OCI-LY3 (cell line): ENCODE results near the gene PGP.

Experiments used
- EZH2phosphoT487 ChIP-seq: fragments of 200-600 bp; shearing (Covaris generic); IDR thresholded peaks from 2 replicates; pipeline ENCODE4 v1.6.1; 2018; ENCODE audit warnings: antibody characterized with exemption, mixed run types, low read depth
- TF ChIP-seq, protein P1 (sequence below): fragments of 200-600, 300-600 bp; sonication (generic); IDR thresholded peaks from 2 replicates; pipeline ENCODE4 v1.5.1; 2014; ENCODE audit warnings: antibody characterized with exemption, low read length, low read depth

DNA sequence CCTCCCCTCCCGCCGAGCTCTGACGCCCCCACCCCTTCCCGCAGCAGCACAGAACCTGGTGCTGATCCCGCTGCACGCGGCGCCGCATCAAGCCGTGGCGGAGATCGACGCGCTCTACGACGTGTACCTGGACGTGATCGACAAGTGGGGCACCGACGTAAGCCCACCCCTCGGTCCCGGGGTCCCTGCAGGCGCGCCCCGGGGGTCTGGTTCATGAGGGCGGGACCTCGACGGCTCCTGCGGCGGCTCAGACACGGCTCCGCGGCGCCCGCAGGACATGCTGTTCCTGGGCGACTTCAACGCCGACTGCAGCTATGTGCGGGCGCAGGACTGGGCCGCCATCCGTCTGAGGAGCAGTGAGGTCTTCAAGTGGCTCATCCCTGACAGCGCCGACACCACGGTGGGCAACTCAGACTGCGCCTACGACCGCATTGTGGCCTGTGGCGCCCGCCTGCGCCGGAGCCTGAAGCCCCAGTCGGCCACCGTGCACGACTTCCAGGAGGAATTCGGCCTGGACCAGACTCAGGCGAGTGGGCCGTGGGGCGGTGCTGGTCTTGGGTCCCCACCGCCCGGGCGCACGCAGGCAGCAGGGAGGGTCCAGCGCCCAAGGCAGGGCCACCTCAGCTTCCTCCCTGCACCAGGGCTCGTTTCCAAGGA is 23.0 kb upstream of the PGP start:
- TF ChIP-seq EZH2phosphoT487: no peak
- TF ChIP-seq, protein P1, sequence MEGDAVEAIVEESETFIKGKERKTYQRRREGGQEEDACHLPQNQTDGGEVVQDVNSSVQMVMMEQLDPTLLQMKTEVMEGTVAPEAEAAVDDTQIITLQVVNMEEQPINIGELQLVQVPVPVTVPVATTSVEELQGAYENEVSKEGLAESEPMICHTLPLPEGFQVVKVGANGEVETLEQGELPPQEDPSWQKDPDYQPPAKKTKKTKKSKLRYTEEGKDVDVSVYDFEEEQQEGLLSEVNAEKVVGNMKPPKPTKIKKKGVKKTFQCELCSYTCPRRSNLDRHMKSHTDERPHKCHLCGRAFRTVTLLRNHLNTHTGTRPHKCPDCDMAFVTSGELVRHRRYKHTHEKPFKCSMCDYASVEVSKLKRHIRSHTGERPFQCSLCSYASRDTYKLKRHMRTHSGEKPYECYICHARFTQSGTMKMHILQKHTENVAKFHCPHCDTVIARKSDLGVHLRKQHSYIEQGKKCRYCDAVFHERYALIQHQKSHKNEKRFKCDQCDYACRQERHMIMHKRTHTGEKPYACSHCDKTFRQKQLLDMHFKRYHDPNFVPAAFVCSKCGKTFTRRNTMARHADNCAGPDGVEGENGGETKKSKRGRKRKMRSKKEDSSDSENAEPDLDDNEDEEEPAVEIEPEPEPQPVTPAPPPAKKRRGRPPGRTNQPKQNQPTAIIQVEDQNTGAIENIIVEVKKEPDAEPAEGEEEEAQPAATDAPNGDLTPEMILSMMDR: no peak
